GM08714 (cell line): Measurements from ENCODE around the gene IL27RA.
A peak's percentile ranks its signal among the peaks of the same experiment; 100 is the strongest.
"Not testable (repeated sequence)": the region's sequence is repeated elsewhere in the genome, so short reads cannot be mapped to it uniquely, and the experiment has no call there.

Source experiments
- H3K4me3 ChIP-seq: fragments of 200-500 bp; sonication (Bioruptor generic); 2 replicates; pipeline ENCODE4 v1.5.1; 2014; ENCODE audit warnings: mild to moderate bottlenecking, low read length, inconsistent platforms
- ZNF274 ChIP-seq: IDR thresholded peaks from 2 replicates; pipeline ENCODE4 v1.6.1; 2012; ENCODE audit warnings: mild to moderate bottlenecking, low read depth, low read length

IL27RA gene

DNA sequence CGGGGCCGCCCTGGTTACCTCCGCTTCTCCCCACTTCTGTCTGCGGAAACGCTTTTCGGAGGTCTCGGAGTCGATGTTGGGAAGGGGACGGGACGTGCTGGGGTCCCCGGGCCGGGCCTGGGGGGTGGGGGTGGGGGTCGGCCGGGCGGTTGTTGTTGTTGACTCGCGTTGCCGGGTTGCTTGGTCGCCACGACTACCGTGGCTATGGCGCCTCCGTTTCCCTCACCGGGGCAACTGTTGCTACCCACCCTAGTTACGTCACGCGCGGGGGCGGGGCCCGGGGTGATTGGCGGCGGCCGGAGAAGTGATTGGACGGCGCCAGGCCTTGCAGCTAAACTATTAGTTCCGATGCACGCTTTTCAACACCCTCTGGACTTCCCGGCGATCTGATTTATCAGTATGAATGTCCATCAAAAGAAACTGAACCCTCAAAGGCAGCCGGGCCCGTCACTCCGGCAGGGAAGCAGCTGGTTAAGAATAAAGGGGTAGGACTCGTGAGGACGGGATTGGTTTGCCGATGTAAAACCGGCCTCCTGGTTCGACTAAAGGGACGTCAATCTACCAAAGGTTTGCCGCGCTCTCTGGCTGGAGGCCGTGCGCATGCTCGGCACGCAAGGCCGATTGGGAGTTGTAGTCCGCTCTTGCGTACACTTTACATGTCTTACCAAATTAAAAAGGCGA, 25.3 kb upstream of the IL27RA start, which contains the start of gene RFX1:
Gene RFX1, minus strand, starts transcription at position 236 of the 681 bp plus-strand sequence. CDS start 12,477 bp downstream, outside the sequence.
- TF ChIP-seq ZNF274 = no peak
- peak within 1 kb of the TSS; percentile 68 for H3K4me3 ChIP-seq

DNA sequence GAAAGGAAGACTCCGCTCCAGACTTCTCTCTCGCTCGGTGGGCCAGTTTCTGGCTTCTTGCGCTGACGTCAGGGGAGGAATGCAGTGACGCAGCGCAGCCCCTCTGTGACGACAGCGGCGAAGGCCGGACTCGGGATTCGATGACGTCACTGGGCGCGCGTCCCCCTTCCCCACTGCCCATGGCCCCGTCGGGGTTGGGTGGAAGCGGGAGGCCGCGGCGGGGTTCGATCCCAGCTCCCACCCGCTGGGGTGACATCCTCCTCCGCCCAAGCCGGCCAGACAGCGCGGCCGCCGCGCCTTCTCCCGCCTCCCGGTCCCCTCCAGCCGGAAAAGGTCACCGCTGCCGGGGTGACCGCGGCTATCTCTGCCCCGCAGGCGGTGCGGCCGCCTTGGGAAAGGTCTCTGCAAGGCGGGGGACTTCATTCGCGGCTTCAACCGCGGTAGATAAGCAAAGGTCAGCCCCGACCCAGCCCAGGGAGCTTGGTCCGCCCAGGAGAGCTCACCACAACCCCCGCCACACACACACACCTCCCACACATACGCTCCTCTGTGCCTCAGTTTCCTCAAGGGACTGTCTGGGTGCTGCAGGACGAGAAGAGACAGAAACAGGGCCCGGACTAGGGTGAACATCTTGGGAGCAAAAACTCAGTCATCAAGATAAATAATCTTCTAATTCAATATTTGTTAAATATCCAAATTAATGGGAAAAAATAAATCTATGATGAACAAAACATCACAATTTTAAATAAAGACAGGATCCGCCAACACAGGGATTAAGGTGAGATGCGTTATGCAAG, 24.6 kb upstream of the IL27RA start:
- peak overlapping the region; percentile 62; the same call in 1 of the 2 replicates for H3K4me3 ChIP-seq
- TF ChIP-seq ZNF274 = no peak

DNA sequence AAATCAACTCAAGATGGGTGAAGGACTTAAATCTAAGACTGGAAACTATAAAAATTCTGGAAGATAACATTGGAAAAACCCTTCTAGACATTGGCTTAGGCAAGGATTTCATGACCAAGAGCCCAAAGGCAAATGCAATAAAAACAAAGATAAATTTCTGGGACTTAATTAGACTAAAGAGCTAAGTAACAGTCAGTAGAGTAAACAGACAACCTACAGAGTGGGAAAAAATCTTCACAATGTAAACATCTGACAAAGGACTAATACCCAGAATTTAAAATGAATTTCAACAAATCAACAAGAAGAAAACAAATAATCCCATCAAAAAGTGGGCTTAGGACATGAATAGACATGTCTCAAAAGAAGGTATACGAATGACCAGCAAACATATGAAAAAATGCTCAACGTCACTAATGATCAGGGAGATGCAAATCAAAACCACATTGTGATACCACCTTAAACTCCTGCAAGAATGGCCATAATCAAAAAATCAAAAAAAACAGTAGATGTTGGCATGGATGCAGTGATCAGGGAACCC, 19.1 kb upstream of the IL27RA start:
- TF ChIP-seq ZNF274 = no peak
- no peak overlapping the region for H3K4me3 ChIP-seq

DNA sequence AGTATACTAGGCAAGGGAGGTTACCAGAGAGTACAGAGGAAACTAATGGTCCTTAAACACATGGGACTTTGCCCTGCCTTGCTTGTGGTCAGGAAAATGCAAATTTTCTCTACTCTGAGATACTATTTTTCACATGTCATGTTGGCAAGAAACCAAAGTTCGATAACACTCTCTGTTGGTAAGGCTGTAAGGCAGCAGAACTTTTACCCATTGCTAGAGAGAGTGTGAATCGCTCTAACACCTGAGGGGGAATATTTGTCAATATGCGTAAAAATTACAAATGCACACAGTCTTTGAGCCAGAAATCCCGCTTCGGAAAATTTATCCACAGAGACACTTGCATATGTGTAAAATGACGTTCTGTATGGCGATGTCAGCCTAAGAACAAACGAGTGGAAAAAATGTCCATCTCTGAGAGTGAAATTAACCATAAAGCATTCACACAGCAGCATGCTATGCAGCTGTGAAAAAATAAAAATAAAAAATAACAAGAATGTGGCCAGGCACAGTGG, 16.0 kb upstream of the IL27RA start:
- no peak for TF ChIP-seq ZNF274
- H3K4me3 ChIP-seq = peak overlapping the region; percentile 64; the same call in 1 of the 2 replicates

DNA sequence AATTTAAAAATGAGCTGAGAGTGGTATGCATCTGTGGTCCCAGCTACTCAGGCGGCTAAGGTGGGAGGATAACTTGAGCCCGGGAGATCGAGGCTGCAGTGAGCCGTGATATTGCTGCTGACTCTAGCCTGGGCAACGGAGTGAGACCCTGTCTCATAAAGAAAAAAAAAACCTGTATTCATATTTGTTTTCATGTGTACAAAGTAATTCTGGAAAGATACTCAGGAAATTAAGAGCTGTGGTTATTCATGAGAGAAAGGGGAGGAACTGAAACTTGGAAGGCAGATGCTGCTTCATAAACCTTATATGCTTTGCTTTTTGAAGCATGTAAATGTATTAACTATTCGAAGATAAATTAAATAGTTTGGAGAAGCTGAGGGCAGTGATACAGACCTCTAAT, 12.5 kb upstream of the IL27RA start:
- no peak overlapping the region; the same call in 1 of the 2 replicates for H3K4me3 ChIP-seq

DNA sequence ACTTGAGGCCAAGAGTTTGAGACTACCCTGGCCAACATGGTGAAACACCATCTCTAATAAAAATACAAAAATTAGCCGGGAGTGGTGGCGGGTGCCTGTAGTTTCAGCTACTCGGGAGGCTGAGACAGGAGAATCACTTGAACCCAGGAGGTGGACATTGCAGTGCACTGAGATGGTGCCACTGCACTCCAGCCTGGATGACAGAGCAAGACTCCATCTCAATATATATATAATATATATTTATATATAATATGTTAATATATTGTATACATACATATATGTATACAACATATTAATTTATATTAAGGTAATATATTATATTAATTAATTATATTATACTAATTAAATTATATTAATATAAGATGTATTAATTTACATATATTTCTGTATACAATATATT, 11.8 kb upstream of the IL27RA start:
- not testable (repeated sequence) for H3K4me3 ChIP-seq

More for the DNA sequence above, 12.5 kb upstream of the IL27RA start:
- TF ChIP-seq ZNF274 = no peak

DNA sequence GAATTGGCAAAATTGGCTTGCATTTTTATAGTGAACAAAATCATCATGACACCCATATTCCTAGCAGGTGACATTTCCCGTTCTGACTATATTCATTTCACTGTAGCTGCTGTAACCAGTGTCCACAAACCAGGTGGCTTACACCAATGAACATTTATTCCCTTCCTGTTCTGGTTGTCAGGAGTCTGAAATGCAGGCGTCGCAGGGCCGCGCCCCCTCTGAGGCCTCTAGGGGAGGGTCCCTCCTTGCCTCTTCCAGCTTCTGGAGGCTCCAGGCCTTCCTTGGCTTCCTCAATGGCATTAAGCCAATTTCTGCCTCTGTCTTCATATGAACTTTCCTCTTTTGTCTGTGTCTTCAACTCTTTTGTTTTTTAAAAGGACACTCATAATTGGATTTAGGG, 10.1 kb upstream of the IL27RA start:
- H3K4me3 ChIP-seq = no peak overlapping the region
- no peak for TF ChIP-seq ZNF274

DNA sequence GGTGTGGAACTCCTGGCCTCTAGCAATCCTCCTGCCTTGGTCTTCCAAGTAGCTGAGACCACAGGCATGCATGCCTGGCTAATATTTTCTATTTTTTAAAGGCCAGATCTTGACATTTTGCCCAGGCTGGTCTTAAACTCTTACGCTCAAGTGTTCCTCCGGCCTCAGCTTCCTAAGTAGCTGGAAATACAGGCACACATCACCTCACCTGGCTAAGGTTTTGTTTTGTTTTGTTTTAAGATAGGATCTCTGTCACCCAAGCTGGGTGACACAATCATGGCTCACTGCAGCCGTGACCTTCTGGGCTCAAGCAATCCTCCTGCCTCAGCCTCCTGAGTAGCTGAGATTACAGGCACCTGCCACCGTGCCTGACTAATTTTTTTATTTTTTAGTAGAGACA, 9.1 kb upstream of the IL27RA start:
- TF ChIP-seq ZNF274 = no peak
- no peak overlapping the region for H3K4me3 ChIP-seq

DNA sequence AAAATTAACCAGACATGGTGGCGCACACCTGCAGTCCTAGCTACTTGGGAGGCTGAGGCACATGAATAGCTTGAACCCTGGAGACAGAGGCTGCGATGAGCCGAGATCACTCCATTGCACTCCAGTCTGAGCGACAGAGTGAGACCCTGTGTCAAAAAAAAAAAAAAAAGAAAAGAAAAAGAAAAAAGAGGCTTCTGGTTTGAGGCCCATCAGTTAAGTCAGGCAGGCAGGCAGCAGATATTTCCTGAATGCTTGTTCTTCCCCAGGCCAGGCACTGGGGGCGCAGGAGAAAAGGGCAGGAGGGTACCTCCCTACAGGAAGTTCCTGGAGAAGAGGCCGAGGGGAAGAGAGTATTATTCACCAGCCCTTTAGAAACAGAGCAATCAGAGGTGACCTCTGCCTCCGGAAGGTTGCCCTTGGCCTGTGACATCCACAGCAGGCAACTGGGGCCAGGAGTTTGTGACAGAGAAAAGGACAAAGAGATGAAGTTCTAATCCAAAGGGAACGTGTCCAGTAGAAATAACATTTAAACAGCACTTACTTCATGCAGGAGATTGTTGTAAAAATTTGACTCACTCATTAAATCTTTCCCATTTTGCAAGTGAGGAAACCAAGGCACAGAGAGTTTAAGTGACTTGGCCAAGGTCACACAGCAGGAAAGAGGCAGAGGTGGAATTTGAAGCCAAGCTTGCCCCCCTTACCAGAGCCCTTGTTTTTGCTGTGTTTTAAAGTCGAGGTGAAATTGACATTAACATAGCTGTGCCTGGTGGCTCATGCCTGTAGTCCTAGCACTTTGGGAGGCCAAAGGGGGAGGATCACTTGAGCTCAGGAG, 7.9 kb upstream of the IL27RA start:
- no peak for TF ChIP-seq ZNF274
- no peak overlapping the region for H3K4me3 ChIP-seq

DNA sequence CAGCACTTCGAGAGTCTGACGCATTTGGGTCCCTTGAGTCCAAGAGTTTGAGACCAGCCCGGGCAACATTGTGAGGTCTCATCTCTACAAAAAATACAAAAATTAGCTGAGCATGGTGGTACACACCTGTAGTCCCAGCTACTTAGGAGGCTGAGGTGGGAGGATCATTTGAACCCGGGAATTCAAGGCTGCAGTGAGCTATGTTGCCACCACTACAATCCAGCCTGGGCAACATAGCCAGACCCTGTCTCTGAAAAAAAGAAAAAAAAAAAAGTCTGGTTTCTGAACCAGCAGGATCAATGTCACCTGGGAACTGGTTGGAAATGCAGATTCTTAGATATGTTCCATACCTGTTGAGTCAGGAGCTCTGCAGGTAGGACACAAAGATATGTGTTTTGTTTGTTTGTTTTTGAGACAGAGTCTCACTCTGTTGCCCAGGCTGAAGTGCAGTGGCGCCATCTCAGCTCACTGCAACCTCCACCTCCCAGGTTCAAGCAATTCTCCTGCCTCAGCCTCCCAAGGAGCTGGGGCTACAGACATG, 4.8 kb upstream of the IL27RA start:
- not testable (repeated sequence) for H3K4me3 ChIP-seq

DNA sequence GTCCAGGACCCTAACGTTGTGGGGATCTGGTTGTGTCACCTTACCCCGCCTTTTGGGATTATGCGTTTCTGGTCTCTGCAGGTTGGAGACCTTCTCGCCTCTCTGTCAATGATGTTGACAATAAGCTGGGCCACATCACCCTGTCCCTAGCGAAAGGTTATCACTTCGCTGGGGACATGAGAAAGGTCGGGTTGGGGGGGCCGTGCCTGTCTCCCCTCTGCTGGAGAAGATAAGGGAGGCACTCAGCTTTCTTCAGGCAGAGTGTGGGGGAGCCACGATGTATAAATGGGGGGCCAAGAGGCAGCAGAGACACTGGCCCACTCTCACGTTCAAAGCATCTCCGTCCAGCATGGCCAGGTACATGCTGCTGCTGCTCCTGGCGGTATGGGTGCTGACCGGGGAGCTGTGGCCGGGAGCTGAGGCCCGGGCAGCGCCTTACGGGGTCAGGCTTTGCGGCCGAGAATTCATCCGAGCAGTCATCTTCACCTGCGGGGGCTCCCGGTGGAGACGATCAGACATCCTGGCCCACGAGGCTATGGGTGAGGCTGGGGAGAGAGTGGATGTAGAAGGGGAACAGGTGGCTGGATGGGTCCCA, 3.6 kb upstream of the IL27RA start, which contains the start of gene RLN3:
Gene RLN3, plus strand, starts transcription at position 293 of the 595 bp plus-strand sequence. Its CDS starts 57 bp downstream, at position 350.
- no peak for TF ChIP-seq ZNF274
- H3K4me3 ChIP-seq = no peak within 1 kb of the TSS

DNA sequence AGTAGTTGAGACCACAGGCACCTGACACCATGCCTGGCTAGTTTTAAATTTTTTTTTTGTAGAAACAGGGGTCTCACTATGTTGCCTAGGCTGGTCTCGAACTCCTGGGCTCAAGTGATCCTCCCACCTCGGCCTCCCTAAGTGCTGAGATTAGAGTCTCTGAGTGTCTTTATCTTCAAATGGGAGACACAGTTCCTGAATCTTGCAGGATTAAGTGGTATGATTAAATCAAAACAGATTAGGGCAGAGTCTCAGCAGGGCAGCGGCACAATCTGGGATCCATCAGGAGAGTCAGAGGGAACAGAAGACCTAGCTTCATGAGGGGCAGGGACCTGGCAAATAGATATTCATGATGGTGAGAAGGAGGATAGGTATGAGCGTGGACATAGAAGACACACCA, 2.7 kb upstream of the IL27RA start:
- no peak for TF ChIP-seq ZNF274
- no peak overlapping the region for H3K4me3 ChIP-seq

DNA sequence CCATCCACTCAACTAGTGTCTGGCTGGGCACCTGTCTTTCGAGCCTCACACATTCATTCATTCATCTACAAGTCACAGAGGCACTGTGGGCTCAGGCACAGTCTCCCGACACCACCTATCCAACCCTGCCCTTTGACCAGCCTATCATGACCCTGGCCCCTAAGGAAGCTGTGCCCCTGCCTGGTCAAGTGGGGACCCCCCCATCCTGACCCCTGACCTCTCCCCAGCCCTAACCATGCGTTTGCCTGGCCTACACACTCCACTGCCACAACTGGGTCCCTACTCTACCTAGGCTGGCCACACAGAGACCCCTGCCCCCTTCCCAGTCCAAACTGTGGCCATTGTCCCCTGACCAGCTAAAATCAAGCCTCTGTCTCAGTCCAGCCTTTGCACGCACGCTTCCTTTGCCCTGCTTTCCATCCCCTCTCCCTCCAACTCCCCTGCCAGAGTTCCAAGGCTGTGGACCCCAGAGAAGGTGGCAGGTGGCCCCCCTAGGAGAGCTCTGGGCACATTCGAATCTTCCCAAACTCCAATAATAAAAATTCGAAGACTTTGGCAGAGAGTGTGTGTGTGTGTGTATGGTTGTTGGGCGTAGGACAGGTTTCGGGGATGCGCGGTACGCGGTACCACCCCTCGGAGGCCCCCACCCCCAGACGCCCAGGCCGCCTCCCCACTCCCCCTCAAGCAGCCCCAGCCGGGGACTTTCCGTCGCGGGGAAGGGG, 404 bp upstream of the IL27RA start:
- H3K4me3 ChIP-seq = peak overlapping the region; percentile 91; the same call in 1 of the 2 replicates
- no peak for TF ChIP-seq ZNF274
